CD14-positive monocyte (primary cell): ENCODE results near the gene HMCN1. TPM values are rescaled to one million over a fixed set of nuclear protein-coding genes. Genes with fewer than 3 reads are reported as not detected.

Experiments used
- DNase-seq, 3 donors: peaks; one replicate each; pipeline ENCODE4 v3.0.0-alpha.2; 2011 to 2022
- H2AFZ ChIP-seq: 2 replicates; pipeline ENCODE4 v1.6.0; 2012; ENCODE audit warnings: mild to moderate bottlenecking, low read depth, low read length, inconsistent platforms; ENCODE audit not compliant: insufficient read depth, poor library complexity, severe bottlenecking
- H3K27ac ChIP-seq, 2 donors: 1 replicate in 1 of 2; 2 replicates in 1 of 2; pipeline ENCODE4 v1.5.1; 2012 to 2013; ENCODE audit warnings: low read length in 2 of 2, control low read depth in 1 of 2, inconsistent platforms in 1 of 2, low read depth in 1 of 2, mild to moderate bottlenecking in 1 of 2
- H3K27me3 ChIP-seq, 2 donors: one replicate each; pipeline versions ENCODE4 v1.6.0 to v1.6.1; 2011 to 2013; ENCODE audit warnings: low read length in 2 of 2; ENCODE audit not compliant: control insufficient read depth in 2 of 2, insufficient read depth in 2 of 2
- H3K36me3 ChIP-seq, 2 donors: replicated peaks in 1 of 2; 1 replicate in 1 of 2; 2 replicates in 1 of 2; pipeline versions ENCODE4 v1.5.1 to v1.6.1; 2012 to 2013; ENCODE audit warnings: low read length in 2 of 2, control low read depth in 1 of 2, inconsistent platforms in 1 of 2, mild to moderate bottlenecking in 1 of 2; ENCODE audit not compliant: insufficient read depth in 2 of 2, control insufficient read depth in 1 of 2
- H3K4me1 ChIP-seq, 2 donors: 1 replicate in 1 of 2; 2 replicates in 1 of 2; pipeline versions ENCODE4 v1.5.1 to v1.6.1; 2012 to 2013; ENCODE audit warnings: low read length in 2 of 2, control low read depth in 1 of 2, inconsistent platforms in 1 of 2, mild to moderate bottlenecking in 1 of 2, moderate library complexity in 1 of 2; ENCODE audit not compliant: insufficient read depth in 2 of 2, control insufficient read depth in 1 of 2
- H3K4me2 ChIP-seq: replicated peaks from 2 replicates; pipeline ENCODE3; 2012; ENCODE audit warnings: low read length, moderate library complexity, mild to moderate bottlenecking; ENCODE audit not compliant: poor library complexity, severe bottlenecking; ENCODE audit errors: extremely low read depth
- H3K4me3 ChIP-seq, 3 experiments: fragments of 200-600 bp in 1 of 3; sonication (generic) in 1 of 3; replicated peaks in 1 of 3; 1 replicate in 2 of 3; 2 replicates in 1 of 3; pipeline ENCODE4 v1.5.1; 2011 to 2013; ENCODE audit warnings: low read length in 3 of 3, mild to moderate bottlenecking in 3 of 3, control low read depth in 2 of 3, low read depth in 2 of 3, inconsistent platforms in 1 of 3, moderate library complexity in 1 of 3
- H3K79me2 ChIP-seq: 2 replicates; pipeline ENCODE4 v1.6.0; 2012; ENCODE audit warnings: mild to moderate bottlenecking, control low read depth, inconsistent platforms, low read length, moderate library complexity; ENCODE audit not compliant: insufficient read depth
- H3K9ac ChIP-seq: 2 replicates; pipeline ENCODE4 v1.6.0; 2017; ENCODE audit warnings: low read length, mild to moderate bottlenecking; ENCODE audit not compliant: insufficient read depth, poor library complexity, severe bottlenecking
- H3K9me3 ChIP-seq, 2 donors: replicated peaks in 1 of 2; 1 replicate in 1 of 2; 2 replicates in 1 of 2; pipeline versions ENCODE4 v1.5.1 to v1.6.1; 2012 to 2013; ENCODE audit warnings: low read length in 2 of 2, control low read depth in 1 of 2; ENCODE audit not compliant: control insufficient read depth in 1 of 2, insufficient read depth in 1 of 2
- H4K20me1 ChIP-seq: 2 replicates; pipeline ENCODE4 v1.6.0; 2012; ENCODE audit warnings: mild to moderate bottlenecking, low read length, control low read depth, moderate library complexity; ENCODE audit not compliant: insufficient read depth
- H3K27ac Mint-ChIP-seq, 7 donors: one replicate each; pipeline ENCODE4 v1.8.0; 2020; ENCODE audit warnings: mild to moderate bottlenecking in 7 of 7, mixed read lengths in 7 of 7, moderate library complexity in 6 of 7, inconsistent platforms in 2 of 7
- H3K27me3 Mint-ChIP-seq, 3 donors: one replicate each; pipeline ENCODE4 v1.8.0; 2021 to 2022; ENCODE audit warnings: low read depth in 3 of 3, mild to moderate bottlenecking in 3 of 3, mixed read lengths in 3 of 3, moderate library complexity in 3 of 3, inconsistent platforms in 1 of 3
- H3K36me3 Mint-ChIP-seq, 2 donors: one replicate each; pipeline ENCODE4 v1.8.0; 2020; ENCODE audit warnings: mixed read lengths in 2 of 2, inconsistent platforms in 1 of 2, mild to moderate bottlenecking in 1 of 2
- H3K4me1 Mint-ChIP-seq: one replicate; pipeline ENCODE4 v1.8.0; 2020; ENCODE audit warnings: mild to moderate bottlenecking, mixed read lengths
- H3K4me3 Mint-ChIP-seq, 2 donors: one replicate each; pipeline ENCODE4 v1.8.0; 2020; ENCODE audit warnings: mild to moderate bottlenecking in 2 of 2, mixed read lengths in 2 of 2, moderate library complexity in 1 of 2
- H3K9me3 Mint-ChIP-seq, 7 donors: one replicate each; pipeline ENCODE4 v1.8.0; 2020 to 2022; ENCODE audit warnings: mixed read lengths in 7 of 7, mild to moderate bottlenecking in 6 of 7, moderate library complexity in 6 of 7, inconsistent platforms in 2 of 7
- CTCF ChIP-seq: fragments of 200-600 bp; IDR thresholded peaks from one replicate; pipeline ENCODE4 v1.8.0; 2022; ENCODE audit warnings: antibody characterized with exemption, mild to moderate bottlenecking
- WGBS: methylation state at CpG from one replicate; pipeline ENCODE4 v1.1.5; 2013; ENCODE audit warnings: missing lambda C conversion rate; ENCODE audit not compliant: insufficient coverage; 5-methylcytosine and 5-hydroxymethylcytosine counted together
- intact Hi-C, 2 donors: fragments of 100-400 bp; cut with micrococcal nuclease; formaldehyde crosslinking; loops; one replicate each; pipeline versions ENCODE4 v1.15.0 to v1.15.1; 2023
- polyA plus RNA-seq, 3 donors: library from polyadenylated mRNA; depleted of rRNA in 1 of 3; unstranded in 2 of 3; stranded (reverse) in 1 of 3; fragments of 300-500 nt in 2 of 3; fragments of >200 nt in 1 of 3; fragmentation: Illumina TruSeq in 2 of 3; gene quantifications; 1 replicate in 2 of 3; 2 replicates in 1 of 3; pipeline ENCODE4 v1.2.3, GENCODE V29; 2012 to 2021

HMCN1 gene
- polyA plus RNA-seq, 3 donors: not detected

DNA sequence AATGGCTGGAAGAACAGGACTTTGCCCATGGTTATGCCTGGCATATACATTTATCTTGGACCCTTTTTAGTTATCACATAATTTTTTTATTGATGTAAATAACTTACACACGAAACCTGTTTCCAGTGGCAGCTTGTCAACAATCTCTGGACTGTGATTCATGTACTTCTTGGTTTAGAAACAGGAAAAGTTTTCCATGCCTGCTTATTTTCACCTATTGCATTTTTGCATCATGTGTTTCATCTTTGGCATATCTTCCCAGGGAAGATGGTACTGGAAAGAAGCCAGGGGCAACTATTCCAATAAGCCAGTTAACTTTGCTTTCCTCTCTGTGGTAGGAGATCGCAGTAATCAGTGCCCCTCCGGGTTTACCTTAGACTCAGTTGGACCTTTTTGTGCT is 430.6 kb downstream of the HMCN1 start:
- TF ChIP-seq CTCF: no peak
- Histone ChIP-seq H3K4me3 (no peak overlapping the region), H3K4me1 (no peaks in the 10 kb centered on the region), H3K4me2 (no peak overlapping the region), H3K36me3 (no peaks in the 10 kb centered on the region), H3K27ac (no peak overlapping the region), H3K79me2 (no peaks in the 10 kb centered on the region), H3K27me3 (no peaks in the 10 kb centered on the region), H3K9ac (no peak overlapping the region), H3K9me3 (peaks cover 0 to 6% of the 10 kb centered on the region in 2 donors), H2AFZ (no peak overlapping the region), H4K20me1 (no peaks in the 10 kb centered on the region)
- no peaks in the 10 kb centered on the region for H3K36me3 Mint-ChIP-seq
- no peak for DNase-seq
- H3K4me1 Mint-ChIP-seq: no peaks in the 10 kb centered on the region
- 100% methylated on average over 2 of the region's 3 CpGs for WGBS
- H3K4me3 Mint-ChIP-seq: no peak overlapping the region
- H3K9me3 Mint-ChIP-seq: peaks cover 5 to 18% (median 13%) of the 10 kb centered on the region in 7 donors
- H3K27ac Mint-ChIP-seq: no peak overlapping the region
- intact Hi-C loops: no loop called here
- H3K27me3 Mint-ChIP-seq: no peaks in the 10 kb centered on the region

DNA sequence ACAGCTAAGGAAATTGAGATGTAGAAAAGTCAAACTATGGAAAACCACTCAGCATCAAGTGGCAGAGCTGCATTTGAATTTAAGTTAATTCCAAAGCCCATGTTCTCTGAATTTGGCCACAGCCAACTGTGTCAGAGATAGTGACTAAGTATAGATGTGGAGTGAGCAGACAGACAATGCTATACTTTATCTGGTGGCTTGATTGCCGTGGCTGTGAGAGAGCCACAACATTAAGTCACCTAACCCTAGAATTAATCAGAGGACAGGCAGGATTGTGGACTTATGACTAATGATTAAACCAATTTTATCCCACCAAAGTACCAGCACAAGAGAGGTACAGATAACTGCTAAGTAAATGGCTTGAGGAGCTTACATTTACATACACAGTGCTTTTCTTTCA is 431.1 kb downstream of the HMCN1 start:
- DNase-seq: no peak
- Histone ChIP-seq H3K79me2 (no peaks in the 10 kb centered on the region), H3K4me1 (no peaks in the 10 kb centered on the region), H3K27me3 (no peaks in the 10 kb centered on the region), H3K9ac (no peak overlapping the region), H3K27ac (no peak overlapping the region), H3K9me3 (peaks cover 0 to 6% of the 10 kb centered on the region in 2 donors), H2AFZ (no peak overlapping the region), H3K4me2 (no peak overlapping the region), H3K36me3 (no peaks in the 10 kb centered on the region), H3K4me3 (no peak overlapping the region), H4K20me1 (no peaks in the 10 kb centered on the region)
- WGBS: no CpG with 5 or more reads among the region's 1 CpG
- Mint-ChIP-seq H3K36me3 (no peaks in the 10 kb centered on the region), H3K4me1 (no peaks in the 10 kb centered on the region), H3K27ac (no peak overlapping the region), H3K27me3 (no peaks in the 10 kb centered on the region), H3K9me3 (peaks cover 5 to 18% (median 13%) of the 10 kb centered on the region in 7 donors), H3K4me3 (no peak overlapping the region)
- intact Hi-C loops: no loop called here
- no peak for TF ChIP-seq CTCF
